HG02981 (cell line): Measurements from ENCODE around the gene MARK2.
"Not testable (repeated sequence)": the region's sequence is repeated elsewhere in the genome, so short reads cannot be mapped to it uniquely, and the experiment has no call there.

ENCODE experiments used
- ATAC-seq: cut with Tn5 transposase; IDR thresholded peaks from one replicate; pipeline ENCODE4 v1.9.1; 2021; ENCODE audit warnings: mild to moderate bottlenecking, moderate library complexity; ENCODE audit not compliant: unreplicated experiment

Gene MARK2

DNA sequence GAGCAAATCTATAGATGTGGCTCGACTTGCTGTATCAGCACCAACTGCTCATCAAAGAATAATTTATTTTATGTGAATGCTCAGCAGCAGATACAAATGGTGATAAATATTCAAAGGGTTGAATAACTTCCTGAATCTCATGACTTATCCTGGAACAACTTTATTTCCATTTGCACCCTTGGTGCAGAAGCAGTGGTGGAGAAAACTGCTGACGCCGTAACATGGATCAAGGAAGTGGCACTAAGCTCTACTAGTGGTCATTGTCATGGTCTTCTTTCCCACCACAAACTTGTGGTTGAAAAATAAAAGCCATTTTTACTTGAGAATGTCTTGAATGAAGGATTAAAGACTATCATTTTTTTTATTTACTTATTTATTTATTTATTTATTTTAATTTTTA lies 14.6 kb downstream of the MARK2 start:
- ATAC-seq: no peak

DNA sequence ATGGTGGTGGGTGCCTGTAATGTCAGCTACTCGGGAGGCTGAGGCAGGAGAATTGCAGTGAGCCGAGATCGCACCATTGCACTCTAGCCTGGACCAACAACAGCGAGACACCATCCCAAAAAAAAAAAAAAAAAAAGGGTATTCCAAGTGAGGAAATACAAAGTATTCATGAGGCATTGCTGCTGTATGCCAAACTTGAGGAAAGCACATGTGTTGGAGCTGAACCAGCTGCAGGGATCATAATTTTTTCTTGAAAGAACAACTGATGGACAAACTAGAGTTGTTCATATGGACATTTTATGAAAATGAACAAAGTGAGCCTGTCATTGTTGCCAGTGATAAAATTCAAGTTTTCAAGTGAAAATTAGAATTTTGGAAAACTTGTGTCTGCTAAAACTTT lies 15.8 kb downstream of the MARK2 start:
- no peak for ATAC-seq

DNA sequence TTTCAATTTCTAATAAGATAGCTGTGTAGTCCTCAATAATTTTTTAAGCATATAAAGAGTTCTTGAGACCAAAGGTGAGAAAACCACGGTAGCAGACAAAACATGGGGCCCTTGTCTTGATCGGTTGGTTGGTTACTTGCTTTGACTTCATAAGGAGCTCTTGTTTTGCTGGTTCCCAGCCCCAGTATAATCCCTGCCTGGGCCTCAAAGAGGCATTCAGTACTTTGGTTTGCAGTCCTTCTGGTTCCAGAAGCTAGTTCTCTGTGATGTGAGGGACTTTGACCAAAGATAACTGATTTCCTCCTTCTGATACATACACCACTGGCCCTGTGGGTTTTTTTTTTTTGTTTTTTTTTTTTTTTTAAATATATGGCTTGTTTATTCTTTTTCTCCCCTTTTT lies 17.1 kb downstream of the MARK2 start:
- ATAC-seq: no peak

GRCh38 chr11:63858628-63859550 lies 20.0 kb downstream of the MARK2 start:
- no peak for ATAC-seq

GRCh38 chr11:63862923-63863322 lies 24.0 kb downstream of the MARK2 start:
- ATAC-seq: no peak

DNA sequence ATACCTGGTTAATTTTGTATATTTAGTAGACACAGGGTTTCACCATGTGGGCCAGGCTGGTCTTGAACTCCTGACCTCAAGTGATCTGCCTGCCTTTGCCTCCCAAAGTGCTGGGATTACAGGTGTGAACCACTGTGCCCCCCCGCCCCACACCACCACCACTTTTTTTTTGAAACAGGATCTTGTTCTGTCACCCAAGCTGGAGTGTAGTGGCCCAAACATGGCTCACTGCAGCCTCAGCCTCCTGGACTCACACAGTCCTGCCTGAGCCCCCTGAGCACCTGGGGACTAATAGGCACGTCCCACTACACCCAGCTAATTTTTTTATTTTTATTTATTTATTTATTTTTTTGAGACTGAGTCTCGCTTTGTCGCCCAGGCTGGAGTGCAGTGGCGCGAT lies 24.7 kb downstream of the MARK2 start:
- ATAC-seq: not testable (repeated sequence)

DNA sequence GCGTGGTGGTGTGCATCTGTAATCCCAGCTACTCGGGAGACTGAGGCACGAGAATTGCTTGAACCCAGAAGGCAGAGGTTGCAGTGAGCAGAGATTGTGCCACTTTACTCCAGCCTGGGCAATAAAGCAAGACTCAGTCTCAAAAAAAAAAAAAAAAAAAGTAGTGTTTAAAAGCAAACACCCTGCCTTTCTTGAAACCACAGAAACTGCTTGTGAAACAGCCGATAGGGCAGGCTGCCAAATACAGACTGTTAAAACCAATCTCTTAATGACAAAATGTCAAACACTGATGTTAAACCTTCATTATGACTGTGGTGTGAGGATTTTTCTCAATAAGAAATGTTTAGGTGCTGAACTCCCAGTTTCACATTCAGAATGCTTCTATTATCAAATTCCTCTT lies 27.3 kb downstream of the MARK2 start:
- no peak for ATAC-seq

DNA sequence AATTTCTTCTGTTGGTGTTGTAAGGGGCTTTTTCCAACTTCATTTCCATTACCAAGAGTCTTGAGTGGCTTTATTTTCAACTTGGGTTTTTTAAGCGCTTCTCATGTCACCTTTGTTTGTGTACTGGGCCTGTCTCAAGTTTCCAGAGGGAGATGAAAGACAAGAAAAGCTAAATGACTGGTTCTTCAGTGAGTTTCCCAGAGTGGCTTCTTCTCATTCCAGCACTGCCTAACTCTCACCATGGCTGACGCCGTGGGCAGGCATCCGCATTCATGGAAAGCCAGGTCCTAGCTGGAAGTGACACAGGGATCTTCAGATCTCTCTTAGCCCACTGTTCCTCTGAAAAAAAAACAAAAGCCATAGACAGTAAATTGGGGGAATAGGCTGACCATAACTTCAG lies 28.6 kb downstream of the MARK2 start:
- ATAC-seq: no peak

DNA sequence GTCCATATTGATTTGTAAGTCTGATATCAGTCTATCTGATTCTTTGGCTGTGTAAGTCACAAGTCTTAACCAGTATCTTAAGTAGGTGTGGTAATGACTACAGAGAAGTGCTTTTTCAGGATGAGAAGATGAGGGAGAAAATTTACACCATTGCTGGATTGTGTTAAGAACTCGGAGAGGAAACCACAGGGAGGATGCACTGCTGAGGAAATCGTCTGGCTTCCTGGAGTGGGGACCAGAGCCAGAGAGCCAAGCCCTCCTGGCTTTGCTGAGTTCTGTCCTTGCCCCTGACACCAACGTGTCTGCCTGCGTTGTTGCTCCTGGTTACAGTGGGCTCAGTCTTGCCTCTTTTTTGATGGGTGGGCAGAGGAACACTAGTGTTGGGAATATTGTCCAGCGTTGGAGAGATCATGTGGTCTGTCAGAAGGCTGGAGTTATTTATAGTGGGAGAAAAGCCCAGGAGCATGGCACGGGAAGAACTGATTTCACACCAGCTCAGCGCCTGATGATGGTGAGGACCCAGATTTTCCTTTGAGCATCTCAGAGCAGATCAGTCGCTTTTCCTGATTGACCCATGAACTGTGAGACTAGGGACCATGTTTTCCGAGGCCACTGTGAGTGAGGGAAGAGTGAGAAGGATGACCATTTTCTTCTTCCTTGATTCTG lies 29.6 kb downstream of the MARK2 start:
- ATAC-seq: no peak

DNA sequence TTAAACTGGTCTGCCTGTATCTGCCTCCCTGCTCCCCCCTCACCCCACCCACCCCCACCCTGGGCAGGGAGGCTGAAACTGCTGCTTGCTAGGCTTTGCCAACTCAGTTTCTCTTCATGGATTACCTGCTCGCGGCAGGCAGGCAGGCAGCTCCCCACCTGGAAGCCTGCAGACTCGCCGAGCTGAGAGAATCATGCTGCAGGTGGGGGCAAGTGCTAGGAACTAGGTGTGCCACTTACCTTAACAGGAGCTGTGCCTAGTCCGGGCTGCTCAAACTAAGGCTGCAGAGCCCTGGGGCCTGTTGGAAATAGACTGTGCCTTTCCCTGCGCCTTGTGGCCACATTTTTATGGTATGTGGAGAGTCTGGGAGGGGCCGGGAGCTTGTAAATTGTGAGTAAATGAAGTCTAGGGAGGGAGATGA lies 30.3 kb downstream of the MARK2 start:
- ATAC-seq: no peak

- ATAC-seq: no peak
These were observed 30.8 kb downstream of the MARK2 start for GRCh38 chr11:63869683-63870082.

DNA sequence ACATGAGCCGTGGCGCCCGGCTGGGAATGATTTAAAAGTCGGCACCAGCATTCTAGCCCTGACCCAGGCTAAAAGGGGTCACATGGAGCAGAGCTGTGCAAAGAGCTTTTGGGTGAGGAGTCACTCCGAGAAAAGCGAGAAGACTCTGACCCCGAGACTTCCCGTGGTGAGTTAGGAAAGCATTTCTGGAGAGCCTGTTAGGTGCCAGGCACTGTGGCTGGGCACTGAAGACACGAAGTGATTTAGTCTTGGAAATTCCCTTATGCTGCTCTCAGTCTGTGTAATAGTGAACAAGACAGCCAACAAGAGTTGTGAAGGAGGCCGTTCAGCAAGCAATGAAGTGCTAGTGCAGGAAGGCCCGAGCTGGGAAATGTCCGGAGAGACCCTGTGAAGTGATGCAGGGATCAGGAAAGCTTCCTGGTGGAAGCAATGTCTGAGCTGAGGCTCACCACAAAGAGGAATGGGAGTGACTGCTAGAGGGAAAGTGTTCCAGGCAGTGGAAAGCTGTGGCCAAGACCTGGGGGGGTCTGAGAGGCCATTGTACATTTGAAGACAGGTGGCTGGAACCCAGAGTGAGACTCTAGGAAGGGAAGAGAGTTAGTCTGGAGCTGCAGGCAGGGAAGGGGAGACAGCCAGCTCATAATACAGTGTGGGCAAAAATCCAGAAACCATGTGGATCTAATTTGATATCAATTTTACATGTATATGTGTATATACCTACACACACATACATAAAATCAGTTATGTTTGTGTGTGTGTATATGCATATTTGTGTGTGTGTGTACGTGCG lies 31.6 kb downstream of the MARK2 start:
- no peak for ATAC-seq

- peak; percentile 93 for ATAC-seq
These were observed 33.3 kb downstream of the MARK2 start for GRCh38 chr11:63871962-63872799.

DNA sequence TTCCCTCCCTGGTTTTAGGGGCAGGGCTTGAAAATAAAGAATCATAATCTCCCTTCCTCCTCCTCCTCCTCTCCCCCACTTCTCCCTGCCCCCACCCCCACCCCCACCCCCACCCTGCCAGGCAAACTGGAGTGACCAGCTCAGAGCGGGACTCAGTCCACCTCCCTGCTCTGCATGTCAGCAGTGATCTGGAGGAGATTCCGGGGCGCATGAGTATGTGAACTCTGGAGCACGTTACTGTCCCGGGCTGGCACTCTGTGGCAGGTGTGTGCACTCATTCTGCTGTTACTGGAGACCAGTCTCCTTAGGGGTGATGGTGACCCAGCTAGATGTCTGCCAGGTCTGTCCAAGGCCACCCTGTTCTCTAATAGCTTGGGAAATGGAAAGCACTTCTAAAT lies 33.9 kb downstream of the MARK2 start:
- no peak for ATAC-seq

GRCh38 chr11:63873311-63873710 lies 34.4 kb downstream of the MARK2 start:
- ATAC-seq: no peak

DNA sequence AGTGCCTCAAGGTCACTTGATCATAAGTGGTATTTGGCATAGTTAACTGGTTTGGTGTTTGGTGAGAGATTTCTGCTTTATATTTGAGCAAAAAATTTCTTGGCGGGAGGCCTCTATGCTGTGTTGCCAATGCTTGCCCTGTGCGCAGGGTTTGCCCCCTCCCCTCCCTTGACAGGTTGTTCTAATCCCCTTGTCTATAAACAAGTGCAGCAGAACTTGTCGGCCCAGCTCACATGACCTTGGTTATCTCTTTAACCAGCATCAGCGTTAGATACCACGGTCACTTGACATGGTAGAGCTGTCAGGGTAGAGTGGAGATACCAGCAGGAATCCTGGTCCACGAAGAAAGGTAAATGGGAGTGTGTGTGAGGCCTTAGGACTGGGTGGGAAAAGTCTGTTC lies 35.6 kb downstream of the MARK2 start:
- no peak for ATAC-seq

- no peak for ATAC-seq
These were observed 36.7 kb downstream of the MARK2 start for GRCh38 chr11:63875506-63876065.

DNA sequence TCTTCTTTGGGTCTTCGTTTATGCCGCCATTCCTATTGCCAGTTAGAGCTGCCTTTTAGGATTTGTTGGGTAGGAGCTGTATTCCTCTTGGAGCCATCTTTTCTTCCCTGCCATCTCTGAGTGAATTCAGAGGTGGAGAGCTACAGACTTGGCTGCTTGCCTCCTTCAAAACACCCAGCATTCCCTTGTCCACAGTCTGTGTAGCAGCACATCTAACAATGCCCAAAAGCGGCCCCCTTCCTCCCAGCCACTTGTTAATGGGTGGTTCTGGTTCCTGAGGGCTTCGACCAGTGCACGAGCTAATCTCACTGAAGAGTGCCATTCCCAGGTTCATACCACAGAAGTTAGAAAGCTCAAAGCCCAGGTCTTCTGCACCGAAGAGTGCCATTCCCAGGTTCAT lies 37.7 kb downstream of the MARK2 start:
- ATAC-seq: no peak

- no peak for ATAC-seq
These were observed 38.8 kb downstream of the MARK2 start for GRCh38 chr11:63877658-63878241.
